Heart left ventricle (tissue), 13 donors: ENCODE results near the gene FANCE.

Experiments
- CTCF ChIP-seq, 12 donors: fragments of 200-600 bp; sonication (generic) in 4 of 12; IDR thresholded peaks; one replicate each; pipeline versions ENCODE4 v1.5.0 to v1.8.0; 2018 to 2022; ENCODE audit warnings: antibody characterized with exemption in 12 of 12, mild to moderate bottlenecking in 5 of 12
- POLR2A ChIP-seq, 2 donors: fragments of 450-650 bp; IDR thresholded peaks; one replicate each; pipeline ENCODE4 v1.6.1; 2017; ENCODE audit warnings: antibody characterized with exemption in 2 of 2, mild to moderate bottlenecking in 2 of 2, moderate library complexity in 2 of 2
- donor health status: ischemic (EF 13 %, LVEDD 7.1; RV severe dilation, severe dysfunction).
- donor health status: DM: no; HTN: yes; CAD: no.
- donor health status: DM: no; HTN: no; CAD: no.
- donor health status: ischemic (EF 25% LVEDD 6.9; RV normal size, moderate dysfunction).
- donor health status: ischemic (EF 25% LVEDD 5.7; RV mildly dilated, moderate dysfunction).
- donor health status: ischemic (EF 35%, LVEDD 5.7; RV mildly dilated, moderate dysfunction).
- donor health status: nonischemic (EF 11% LVEDD 7.7; RV severe dilation, severe dysfunction).
- donor health status: DM: yes; HTN: yes; CAD: no.
- donor health status: PGD.
- donor health status: ischemic (EF 29% LVEDD 5.4; RV normal size, mild dysfunction).
- donor health status: nonischemic (EF 23%, LVEDD 6.1; RV moderate dilation, normal function).

- TF ChIP-seq POLR2A (IDR thresholded peaks at IDR 0.05) (no peak), CTCF (IDR thresholded peaks at IDR 0.05) (no peak)
Measured at GRCh38 chr6:35505999-35506412, 53.9 kb downstream of the FANCE start.
